HG02642 (cell line): ENCODE data around the gene SH3BGRL3.
"Not testable (repeated sequence)": the region's sequence is repeated elsewhere in the genome, so short reads cannot be mapped to it uniquely, and the experiment has no call there.

ENCODE experiments used
- ATAC-seq: cut with Tn5 transposase; IDR thresholded peaks from one replicate; pipeline ENCODE4 v1.9.1; 2021; ENCODE audit warnings: mild to moderate bottlenecking; ENCODE audit not compliant: unreplicated experiment, poor library complexity

The SH3BGRL3 gene

GRCh38 chr1:26314501-26314900 lies 34.6 kb downstream of the SH3BGRL3 start:
- ATAC-seq = no peak

GRCh38 chr1:26315874-26316850 lies 36.3 kb downstream of the SH3BGRL3 start:
- no peak for ATAC-seq

GRCh38 chr1:26317146-26317545 lies 37.3 kb downstream of the SH3BGRL3 start:
- ATAC-seq = no peak

GRCh38 chr1:26317612-26318337 lies 37.9 kb downstream of the SH3BGRL3 start, which contains the start of gene CD52:
TSS of gene CD52 (plus strand) at chr1:26317958. CDS start at chr1:26318018, 60 bp downstream.
- peak; percentile 36 for ATAC-seq

GRCh38 chr1:26318338-26319064 lies 38.6 kb downstream of the SH3BGRL3 start:
- ATAC-seq = no peak

- ATAC-seq = no peak
Measured at GRCh38 chr1:26320896-26321295, 41.0 kb downstream of the SH3BGRL3 start.

- ATAC-seq = peak; percentile 40
Measured at GRCh38 chr1:26321315-26322041, 41.6 kb downstream of the SH3BGRL3 start.

- ATAC-seq = no peak
Measured at GRCh38 chr1:26322042-26322331, 42.1 kb downstream of the SH3BGRL3 start.

- ATAC-seq = no peak
Measured at GRCh38 chr1:26323382-26323781, 43.5 kb downstream of the SH3BGRL3 start.

- no peak for ATAC-seq
Measured at GRCh38 chr1:26324550-26324949, 44.7 kb downstream of the SH3BGRL3 start.

- ATAC-seq = no peak
Measured at GRCh38 chr1:26327956-26328362, 48.1 kb downstream of the SH3BGRL3 start.

GRCh38 chr1:26328597-26328996 lies 48.7 kb downstream of the SH3BGRL3 start:
- no peak for ATAC-seq

- ATAC-seq = not testable (repeated sequence)
Measured at GRCh38 chr1:26329380-26329779, 49.5 kb downstream of the SH3BGRL3 start.

GRCh38 chr1:26330276-26330675 lies 50.4 kb downstream of the SH3BGRL3 start:
- ATAC-seq = no peak
